GDM1 (cell line): ENCODE measurements around the gene RTF1.
"Not testable (repeated sequence)": the region's sequence is repeated elsewhere in the genome, so short reads cannot be mapped to it uniquely, and the experiment has no call there.

Experiments used
- DNase-seq: peaks from one replicate; lab custom pipeline; 2025; lab: John Stamatoyannopoulos, UW

RTF1 gene

DNA sequence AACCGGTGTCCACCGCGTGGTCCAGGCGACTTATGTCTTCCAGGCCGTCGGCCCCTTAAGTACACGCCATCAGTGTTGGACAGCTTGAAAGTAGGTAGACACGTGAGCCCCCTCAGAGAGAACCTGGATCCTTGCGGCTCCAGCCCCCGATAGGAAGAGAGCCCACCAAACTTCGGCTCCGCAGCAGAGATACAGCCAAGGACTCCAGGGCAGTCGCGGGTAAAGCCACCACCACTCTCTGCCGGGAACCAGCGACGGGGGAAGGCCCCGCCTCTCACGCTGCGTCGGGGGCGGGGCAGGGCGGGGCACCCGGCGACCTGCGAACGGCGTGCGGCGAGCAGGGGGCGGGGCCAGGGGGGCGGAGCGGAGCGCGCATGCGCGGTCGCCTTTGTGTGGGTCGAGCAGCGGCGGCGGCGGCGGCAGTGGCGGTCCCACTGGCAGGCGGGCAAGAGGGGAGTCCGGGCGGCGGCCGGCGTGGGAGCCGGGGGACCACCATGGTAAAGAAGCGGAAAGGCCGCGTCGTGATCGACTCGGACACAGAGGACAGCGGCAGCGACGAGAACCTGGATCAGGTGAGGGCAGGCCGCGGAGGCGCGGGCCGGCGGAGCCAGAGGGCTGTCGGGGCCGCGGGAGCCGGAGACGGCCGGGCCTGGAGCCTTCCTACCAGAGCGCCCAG lies at the start of gene RTF1:
Gene RTF1, plus strand, starts transcription at position 354 of the 676 bp plus-strand sequence. Its CDS starts 21 bp downstream, at position 375.
- DNase-seq = peak; percentile 93

DNA sequence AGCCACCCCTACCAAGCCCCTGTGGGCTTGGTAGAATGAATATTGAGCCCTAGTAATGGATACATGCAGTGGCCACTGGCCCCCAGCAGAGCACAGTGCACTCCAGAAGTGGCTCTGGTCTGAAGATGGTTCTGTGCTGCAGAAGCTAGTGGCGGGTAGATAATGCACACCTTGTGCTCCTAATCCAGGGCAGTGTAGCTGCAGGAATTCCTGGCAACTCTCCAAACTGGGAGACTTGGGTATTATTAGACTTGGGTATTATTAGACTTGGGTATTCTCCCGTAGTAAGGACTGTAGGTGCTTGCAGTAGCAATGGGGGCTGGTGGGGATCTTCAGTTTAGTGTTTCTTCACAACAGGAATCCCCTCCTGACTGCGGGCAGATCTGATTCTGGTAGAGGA lies 49.5 kb upstream of the RTF1 start:
- no peak for DNase-seq

DNA sequence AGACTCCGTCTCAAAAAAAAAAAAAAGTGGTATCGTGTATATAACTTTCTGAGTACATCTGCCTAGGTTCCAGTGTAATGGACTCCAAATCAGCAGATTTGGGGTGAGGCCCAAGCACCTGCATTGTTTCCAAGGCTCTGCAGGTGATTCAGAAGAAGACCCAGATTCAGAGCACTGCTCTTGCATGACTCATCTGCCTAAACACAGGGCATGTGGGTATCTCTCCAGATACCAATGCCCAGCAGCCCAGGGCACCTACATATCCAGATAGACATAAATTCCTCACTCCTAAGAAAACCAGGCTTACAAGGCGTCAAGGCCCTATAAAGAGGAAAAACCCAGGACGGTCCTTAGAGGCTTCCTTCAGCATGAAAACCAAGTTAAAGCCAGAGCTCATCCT lies 38.9 kb upstream of the RTF1 start:
- DNase-seq = no peak

DNA sequence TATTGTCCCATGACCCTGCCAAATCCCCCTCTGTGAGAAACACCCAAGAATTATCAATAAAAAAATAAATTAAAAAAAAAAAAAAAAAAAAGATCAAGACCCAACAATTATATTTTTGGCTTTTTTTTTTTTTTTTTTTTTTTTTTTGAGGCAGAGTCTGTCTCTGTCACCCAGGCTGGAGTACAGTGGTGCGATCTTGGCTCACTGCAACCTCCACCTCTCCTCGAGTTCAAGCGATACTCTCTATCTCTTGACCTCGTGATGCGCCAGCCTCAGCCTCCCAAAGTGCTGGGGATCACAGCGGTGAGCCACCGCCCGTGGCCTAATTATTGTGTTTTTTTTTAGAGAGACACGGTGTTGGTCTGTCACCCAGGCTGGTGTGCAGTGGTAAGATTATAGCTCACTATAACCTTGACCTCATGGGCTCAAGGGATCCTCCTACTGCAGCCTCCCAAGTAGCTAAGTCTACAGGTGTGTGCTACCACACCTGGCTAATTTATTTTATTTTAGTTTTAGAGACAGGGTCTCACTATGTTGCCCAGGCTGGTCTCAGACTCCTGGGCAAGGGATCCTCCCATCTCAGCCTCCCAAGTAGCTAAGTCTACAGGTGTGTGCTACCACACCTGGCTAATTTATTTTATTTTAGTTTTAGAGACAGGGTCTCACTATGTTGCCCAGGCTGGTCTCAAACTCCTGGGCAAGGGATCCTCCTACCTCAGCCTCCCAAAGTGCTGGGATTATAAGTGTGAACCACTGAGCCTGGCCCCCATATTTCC lies 32.7 kb upstream of the RTF1 start:
- not testable (repeated sequence) for DNase-seq

DNA sequence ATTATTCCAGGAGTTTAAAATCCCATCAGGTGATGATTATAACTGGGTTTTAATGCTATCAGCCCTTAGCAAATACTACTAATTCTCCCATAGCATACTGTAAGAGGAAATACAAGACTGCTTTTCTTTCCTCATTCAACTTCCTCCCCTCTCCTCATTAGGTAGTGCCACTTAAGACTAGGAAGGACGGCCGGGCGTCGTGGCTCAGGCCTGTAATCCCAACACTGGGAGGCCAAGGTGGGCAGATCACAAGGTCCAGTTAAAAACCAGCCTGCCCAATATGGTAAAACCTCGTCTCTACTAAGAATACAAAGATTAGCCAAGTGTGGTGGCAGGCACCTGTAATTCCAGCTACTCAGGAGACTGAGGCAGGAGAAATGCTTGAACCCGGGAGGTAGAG lies 29.2 kb upstream of the RTF1 start:
- no peak for DNase-seq

DNA sequence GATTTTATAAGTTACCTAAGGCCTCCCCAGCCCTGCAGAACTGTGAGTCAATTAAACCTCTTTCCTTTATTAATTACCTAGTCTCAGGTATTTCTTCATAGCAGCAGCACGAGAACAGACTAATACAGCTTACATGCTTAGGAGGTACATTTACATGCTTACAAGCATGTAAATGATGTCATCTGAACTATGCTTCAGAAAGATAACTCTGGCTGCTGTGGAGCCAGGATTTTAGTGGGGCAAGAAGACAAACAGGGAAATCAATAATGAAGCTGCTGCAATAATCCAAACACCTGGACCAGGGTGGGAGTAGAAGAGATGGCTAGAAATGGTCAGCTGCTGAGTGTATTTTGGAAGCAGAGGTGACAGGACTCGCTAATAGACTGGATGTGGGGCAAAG lies 24.2 kb upstream of the RTF1 start:
- DNase-seq = no peak

DNA sequence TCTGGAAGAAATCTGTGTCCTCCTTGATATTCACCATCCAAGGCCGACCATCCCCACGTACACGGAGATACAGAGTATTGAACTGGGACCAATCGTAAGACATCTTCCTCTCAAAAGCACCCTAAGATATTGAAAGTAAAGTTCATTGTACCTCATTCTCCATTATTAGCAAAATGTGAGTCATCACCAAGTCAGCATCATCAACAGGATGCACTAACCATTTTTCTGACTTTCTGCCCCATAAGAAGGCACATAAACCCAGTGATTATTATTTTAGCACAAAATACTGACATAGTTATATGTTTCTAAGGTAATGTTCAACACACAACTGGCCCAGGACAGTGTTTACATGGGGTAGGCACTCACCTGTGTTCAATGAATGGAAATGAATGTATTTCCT lies 22.0 kb upstream of the RTF1 start:
- no peak for DNase-seq

DNA sequence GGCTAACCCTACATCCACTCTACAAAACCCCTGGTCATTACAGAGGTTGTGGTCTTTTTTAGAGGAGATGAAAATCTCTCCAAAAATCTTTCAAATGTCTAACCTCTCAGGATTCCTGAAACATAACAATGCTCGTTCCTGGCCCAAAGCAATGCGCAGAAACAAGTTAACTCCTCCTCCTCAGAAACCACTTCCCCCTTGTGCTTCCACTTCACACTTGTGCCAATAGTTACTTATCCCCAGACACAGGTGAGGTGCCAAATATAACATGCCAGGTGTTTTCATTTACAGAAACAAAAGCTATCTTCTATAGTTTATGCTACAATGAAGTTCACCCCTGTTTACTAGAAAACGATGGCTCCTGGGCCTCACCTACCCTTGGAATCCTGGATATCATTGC lies 20.8 kb upstream of the RTF1 start:
- DNase-seq = no peak

DNA sequence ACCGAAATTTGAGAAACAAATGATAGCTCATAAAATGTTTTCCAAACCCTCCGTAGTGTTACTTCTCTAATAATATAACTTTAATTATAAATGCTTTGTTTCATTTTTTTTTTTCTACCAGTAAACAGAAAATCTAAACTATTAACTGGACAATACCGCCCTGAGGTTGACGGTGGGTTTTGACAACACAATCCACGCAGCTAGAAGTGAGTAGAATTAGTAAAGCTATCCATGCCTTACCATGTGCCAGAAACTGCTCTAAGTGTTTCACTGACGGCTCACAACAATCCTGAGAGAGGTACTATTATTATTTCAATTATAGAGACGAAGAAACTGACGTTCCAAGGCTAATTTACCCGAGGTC lies 15.0 kb upstream of the RTF1 start:
- DNase-seq = no peak

DNA sequence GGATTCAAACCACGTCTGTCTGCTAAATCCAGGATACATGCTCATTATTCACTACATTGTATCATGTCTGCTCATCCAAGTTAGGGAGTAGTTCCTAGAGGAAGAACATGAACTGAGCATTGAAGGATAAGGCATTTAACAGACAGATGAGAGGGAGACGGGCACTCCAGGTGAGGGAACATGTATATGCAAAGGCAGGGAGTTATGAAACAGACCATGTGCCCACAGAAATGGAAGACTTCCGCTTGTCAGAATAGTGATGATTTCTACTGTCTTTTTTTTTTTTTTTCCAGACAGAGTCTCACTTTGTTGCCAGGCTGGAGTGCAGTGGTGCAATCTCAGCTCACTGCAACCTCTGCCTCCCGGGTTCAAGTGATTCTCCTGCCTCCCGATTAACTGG lies 9.6 kb upstream of the RTF1 start:
- DNase-seq = no peak

DNA sequence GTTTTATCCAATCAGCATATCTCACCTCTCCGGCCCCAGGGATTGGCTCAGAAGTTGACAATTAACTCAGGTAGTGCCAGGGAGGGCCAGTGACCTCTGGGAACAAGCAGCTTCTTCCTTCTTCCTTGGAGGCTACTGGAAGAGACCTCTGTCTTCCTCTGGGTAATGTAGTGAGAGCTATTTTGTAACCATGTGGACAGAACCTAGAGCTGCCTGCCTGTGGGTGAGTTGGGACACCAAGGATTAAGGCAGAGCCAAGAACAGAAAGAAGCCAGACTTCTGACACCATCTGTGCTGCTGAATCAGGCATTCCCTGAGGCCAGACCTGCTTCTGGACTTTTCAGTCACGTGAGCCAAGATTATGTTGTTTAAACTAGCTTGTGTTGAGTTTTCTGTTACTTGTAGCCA lies 8.7 kb upstream of the RTF1 start:
- DNase-seq = no peak

DNA sequence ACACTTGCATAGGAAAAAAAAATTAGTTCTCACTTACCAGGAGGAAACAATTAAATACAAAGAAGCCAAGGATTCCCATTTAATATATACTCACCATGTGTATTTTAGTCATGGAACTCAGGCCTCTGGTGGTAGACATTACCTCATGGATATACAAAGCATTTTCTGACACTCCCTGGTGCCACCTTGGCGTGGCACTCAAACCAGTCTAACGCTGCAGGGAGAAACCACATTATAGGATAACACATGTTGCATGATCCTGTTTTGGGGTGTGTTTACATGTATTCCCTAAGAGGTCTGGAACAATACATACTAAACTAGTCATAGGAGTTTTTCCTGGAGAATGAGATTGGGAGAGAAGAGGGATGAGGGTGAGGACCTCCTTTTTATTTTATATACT lies 5.9 kb upstream of the RTF1 start:
- DNase-seq = no peak

DNA sequence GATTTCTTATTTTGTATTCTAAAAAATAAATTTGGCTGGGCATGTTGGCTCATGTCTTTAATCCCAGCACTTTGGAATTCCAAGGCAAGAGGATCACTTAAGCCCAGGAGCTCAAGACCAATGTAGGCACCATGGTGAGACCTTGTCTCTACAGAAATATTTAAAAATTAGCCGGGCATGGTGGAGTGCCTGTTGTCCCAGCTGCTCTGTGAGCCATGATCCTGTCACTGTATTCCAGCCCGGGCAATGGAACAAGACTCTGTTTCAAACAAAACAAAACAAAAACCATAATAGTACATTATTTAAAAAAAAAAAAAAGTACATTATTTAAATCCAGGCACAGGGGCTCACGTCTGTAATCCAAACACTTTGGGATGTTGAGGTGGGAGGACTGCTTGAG lies 5.5 kb upstream of the RTF1 start:
- DNase-seq = no peak

DNA sequence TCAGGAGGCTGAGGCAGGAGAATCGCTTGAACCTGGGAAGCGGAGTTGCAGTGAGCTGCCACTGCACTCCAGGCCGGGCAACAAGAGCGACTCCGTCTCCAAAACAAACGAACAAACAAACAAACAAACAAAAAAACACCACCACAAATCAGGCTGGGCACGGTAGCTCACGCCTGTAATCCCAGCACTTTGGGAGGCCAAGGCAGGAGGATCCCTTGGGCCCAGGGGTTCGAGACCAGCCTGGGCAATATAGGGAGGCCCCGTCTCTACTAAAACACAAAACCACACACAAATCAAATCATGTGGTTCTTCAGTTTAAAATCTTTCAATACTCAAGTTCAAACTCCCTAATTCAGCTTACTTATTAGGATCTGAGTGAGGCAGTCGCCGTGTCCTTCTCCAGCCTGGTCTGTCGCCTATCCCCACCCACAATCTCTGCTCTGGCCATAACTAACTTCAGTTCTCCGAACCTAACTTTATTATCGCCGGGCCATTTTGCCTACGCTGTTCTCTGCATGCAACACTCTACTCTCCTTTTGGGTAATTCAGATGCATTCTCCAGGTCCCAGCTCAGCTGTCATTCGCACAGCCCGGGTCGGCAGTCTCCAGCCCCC lies 660 bp upstream of the RTF1 start:
- no peak for DNase-seq

DNA sequence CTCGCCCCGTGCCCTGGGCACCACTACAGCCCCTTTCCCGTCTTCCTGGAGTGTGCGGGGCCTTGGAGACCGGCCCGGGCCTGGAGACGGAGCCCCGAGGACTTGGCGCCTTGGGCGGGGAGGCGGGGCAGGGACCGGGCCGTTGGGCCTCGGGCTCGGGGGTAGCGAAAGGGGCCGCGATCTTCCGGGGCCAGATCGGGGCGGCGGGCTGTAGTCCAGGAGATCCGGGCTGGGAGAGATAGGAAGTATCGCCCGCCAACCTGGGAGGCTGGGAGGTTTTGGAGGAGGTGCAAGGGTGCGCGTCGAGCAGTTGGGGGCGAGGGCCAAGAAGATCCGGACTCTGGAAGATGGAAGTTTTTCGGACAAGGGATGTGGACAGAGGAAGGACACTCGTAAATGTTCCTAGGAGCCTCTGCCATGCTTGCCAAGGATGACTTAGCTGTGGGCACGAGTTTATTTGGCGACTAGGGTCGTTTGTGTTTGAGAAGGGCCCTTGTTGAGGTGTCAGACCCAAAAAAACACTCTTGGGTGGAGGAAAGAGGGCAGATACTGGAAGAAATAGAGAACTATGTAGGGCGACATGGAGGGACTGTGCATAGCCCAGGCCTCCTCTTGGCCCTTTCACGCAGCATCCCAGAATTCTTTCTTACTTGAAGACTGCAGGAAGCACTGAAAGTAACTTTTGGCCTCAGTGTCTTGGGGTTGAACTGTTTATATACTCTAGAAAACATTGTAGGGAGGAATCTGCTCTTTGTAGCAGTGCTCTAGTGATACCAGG lies 712 bp downstream of the RTF1 start:
- no peak for DNase-seq

DNA sequence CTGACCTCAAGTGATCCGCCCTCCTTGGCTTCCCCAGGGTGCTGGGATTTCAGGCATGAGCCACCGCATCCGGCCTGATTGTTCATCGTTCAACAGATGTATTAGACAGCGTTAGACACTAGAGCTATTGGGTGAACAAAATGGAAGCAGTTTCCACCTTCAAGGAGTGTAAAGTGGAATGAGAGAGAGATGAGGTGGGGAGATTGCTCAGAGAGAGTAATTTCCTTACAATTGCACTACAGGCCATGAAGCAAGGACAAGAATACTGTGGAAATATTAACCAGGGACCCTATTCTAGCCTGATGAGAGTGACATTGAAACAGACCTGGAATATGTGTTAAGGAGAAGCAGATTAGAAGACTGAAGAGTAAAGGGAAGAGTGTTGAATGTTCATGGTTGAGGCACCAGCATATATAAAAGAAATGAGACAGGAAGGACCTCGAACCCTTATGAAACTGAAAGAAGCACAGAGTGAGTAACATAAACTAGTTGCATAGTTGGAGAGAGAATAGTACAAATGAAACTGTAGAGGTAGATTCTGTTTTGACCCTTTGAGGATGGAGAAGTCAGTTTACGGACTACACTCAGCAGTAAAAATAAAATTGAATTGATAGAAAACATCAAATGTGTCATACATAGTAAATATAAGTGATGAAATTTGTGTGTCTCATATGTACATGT lies 7.2 kb downstream of the RTF1 start:
- DNase-seq = no peak

DNA sequence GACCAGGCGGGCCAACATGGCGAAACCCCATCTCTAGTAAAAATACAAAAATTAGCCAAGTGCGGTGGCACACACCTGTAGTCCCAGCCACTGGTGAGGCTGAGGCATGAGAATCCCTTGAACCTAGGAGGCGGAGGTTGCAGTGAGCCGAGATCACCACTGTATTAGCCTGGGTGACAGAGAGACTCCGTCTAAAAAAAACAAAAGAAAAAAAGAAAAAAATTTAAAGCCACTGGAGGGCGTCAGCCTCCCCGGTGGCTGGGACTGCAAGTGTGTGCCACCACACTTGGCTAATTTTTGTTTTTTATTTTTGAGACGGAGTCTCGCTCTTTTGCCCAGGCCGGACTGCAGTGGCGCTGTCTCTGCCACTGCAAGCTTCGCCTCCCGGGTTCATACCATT lies 7.9 kb downstream of the RTF1 start:
- no peak for DNase-seq

DNA sequence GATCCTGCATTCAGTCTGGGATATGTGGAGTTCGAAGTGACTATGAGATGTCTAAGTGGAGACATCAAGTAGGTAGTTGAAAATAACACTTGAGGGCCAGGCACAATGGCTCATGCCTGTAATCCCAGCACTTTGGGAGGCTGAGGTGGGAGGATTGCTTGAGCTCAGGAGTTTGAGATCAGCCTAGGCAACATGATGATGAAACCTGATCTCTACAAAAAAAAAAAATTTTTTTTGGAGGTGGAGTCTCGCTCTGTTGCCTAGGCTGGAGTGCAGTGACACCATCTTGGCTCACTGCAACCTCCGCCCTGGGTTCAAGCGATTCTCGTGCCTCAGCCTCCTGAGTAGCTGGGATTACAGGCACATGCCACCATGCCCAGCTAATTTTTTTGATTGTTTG lies 9.0 kb downstream of the RTF1 start:
- not testable (repeated sequence) for DNase-seq

DNA sequence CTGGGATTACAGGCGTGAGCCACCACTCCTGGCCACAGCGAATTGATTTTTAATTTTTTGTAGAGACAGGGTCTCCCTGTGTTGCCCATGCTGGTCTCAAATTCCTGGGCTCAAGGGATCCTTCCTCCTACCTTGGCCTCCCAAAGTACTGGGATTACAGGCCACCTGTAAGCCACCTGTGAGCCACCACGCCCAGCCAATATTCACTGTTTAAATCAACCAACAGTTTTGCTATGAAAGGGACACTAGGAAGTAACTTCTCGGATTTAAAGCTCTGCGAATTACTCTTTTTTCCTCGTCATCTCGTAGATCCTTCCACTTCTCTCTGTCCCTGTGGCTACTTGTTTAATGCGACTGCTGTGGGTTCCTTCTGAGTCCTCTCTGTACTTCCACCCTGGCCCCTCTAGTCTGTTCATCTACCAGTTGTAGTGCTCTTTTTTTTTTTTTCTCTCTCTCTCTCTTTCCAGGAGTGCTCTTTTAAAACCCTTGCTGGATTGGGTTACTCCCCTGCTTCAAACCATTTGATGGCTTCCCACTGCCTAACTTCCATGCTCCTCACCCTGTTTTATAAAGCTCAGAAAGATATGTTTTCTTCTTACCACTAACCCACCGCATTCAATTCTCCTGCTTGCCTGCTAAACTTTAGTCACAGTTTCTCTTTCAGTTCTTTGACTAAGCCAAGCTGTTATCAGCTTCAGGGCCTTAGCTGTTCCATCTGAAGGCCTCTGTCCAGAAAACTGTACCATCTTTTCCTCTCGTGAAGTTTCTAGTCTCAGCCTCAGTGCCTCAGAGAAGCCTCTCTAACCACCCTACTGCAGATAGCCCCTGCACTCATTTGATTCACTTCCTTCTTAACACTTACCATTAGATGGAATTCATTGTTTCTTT lies 12.4 kb downstream of the RTF1 start:
- DNase-seq = no peak

DNA sequence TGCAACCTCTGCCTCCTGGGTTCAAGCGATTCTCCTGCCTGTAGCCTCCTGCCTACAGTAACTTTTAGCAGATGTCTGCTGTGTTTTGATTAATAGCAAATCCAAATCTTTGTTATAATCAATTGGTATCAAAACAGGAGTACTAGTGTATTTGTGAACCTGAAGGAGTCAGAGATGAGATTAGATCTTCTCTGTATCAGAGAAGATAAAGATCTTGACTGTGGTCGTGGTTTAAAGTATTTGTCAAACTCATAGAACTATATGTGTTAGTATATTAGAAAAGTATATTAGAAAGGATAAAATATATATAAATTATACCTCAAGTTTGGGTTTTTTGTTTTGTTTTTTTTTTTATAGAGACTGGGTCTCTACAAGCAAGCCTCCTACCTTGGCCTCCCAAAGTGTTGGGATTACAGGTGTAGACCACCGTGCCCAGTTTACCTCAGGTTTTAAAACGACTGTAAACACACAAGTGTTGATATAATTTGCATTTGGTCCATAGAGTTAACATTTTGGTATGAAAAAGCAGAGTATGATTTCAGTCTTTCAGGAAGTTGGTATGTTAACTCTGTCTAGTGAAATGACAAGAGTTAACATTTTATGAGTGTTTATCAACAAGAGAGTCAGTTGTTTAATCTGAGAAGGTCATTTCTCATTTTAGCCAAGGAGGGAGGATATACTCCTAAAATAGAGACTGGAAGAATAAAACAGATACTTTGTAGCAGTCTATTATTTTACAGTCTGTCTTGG lies 18.3 kb downstream of the RTF1 start:
- no peak for DNase-seq
